ENCODE measurements around the gene ZCCHC24.

The ZCCHC24 gene

DNA sequence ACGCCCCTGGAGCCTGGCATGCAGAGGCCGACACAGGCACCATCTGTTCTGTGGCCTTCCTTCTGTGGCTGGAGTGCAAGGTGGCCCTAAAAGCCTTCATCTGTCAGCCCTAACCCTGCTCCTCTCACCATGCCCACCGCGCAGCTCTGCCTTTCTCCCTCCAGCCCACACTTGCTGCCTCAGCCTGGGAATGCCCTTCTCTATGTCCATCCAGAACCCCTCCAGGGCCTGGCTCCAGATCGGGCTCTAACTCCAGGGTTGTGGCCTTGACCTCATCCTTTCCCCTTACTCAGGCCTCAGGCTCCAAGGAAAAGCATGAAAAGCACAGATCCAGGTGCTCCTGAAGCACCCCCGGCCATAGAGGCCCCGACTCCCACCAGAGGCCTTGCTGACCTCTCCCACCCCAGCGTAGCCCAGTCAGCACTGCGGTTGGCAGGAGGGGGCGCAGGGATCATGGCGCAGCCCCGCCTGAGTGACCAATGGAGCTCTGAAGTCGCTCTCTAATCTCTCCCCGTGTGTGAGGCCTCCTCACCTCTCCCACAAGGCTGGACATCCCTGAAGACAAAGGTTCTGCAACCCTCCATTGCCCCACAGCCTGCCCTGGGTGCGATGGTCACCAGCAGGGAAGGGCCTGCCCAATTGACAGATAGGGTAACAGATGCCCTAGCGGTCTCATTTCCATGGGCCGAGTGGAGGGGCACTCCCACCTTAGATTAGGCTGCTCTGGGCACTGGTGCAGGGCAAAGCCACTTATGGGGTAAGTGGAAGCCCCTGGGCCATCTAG is 9.2 kb downstream of the ZCCHC24 start:
- Mint-ChIP-seq H3K4me1 (no peaks in the 10 kb centered on the region), H3K36me3 (no peaks in the 10 kb centered on the region), H3K27ac (peak overlapping the region; percentile 8), H3K27me3 (peaks cover 35% of the 10 kb centered on the region), H3K4me3 (no peak overlapping the region), H3K9me3 (no peaks in the 10 kb centered on the region)
- no peak for DNase-seq
- CTCF ChIA-PET: no interaction called here

DNA sequence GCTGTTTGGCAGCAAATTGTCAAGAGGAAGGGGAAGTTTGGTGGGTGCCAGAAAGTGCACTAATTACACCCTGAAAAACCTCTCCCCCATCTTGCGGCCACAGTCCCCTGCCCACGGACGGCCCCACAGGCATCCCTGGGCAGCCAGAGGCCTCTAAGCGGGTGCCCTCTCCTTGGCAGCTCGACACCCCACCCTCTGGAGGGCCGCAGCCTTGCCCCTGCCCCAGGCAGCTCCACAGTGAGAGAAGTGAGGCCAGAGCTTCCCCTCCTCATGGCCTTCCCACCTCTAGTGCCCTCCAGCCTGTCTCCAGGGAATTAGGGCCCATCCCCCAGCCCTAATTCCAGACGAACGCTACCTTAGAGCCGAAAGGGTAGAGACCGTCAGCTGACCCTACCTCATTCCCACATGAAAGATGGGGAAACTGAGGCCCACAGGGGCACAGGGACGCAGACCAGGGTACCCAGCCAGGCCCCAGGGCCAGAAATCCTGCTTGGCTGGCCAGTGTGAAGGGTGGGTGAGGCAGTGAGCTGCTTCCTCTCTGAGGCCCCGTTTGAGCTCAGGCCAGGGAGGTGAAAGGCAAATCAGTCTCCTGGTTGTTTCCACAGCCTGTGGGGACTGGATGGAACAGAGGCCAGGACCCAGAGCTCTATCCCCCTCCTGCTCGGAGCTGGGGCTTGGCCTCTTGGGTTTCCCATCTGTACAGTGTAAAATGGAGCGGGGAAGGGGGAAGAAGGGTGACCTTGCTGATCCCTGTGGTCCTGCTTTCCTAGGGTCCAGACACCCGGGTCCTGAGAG is 10.0 kb downstream of the ZCCHC24 start:
- Mint-ChIP-seq H3K27me3 (peaks cover 27% of the 10 kb centered on the region), H3K9me3 (no peaks in the 10 kb centered on the region), H3K4me3 (no peak overlapping the region), H3K27ac (no peak overlapping the region), H3K4me1 (no peaks in the 10 kb centered on the region), H3K36me3 (no peaks in the 10 kb centered on the region)
- DNase-seq: no peak
- CTCF ChIA-PET: interaction anchor here (1.0 kb wide), 1 partner anchor 9 kb away, joined by 4 read pairs; no protein-coding TSS in a partner anchor

DNA sequence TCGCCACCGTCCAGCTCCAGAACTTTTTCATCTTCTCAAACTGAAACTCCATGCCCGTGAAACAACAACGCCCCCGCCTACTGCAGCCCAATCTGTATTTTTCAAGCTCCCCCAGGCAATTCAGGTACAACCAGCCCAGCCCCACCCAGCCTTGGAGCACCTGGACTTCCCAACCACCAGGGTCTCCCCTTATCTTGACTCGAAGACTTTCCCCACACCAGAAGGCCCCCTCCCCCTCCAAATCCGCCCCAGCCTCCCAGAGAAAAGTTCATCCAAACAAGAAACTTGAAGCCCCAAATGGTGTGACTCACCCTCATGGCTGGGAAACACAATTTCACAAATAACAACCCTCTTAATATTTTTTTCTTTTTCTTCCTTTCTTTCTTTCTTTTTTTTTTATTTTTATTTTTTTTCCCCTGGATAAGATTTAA is 10.6 kb downstream of the ZCCHC24 start:
- DNase-seq: no peak
- CTCF ChIA-PET: interaction anchor here (1.0 kb wide), 1 partner anchor 9 kb away, joined by 4 read pairs; no protein-coding TSS in a partner anchor
- no peaks in the 10 kb centered on the region for H3K36me3 Mint-ChIP-seq
- no peak overlapping the region for H3K27ac Mint-ChIP-seq
- no peaks in the 10 kb centered on the region for H3K9me3 Mint-ChIP-seq
- H3K4me3 Mint-ChIP-seq: no peak overlapping the region
- no peaks in the 10 kb centered on the region for H3K4me1 Mint-ChIP-seq
- H3K27me3 Mint-ChIP-seq: peaks cover 20% of the 10 kb centered on the region

DNA sequence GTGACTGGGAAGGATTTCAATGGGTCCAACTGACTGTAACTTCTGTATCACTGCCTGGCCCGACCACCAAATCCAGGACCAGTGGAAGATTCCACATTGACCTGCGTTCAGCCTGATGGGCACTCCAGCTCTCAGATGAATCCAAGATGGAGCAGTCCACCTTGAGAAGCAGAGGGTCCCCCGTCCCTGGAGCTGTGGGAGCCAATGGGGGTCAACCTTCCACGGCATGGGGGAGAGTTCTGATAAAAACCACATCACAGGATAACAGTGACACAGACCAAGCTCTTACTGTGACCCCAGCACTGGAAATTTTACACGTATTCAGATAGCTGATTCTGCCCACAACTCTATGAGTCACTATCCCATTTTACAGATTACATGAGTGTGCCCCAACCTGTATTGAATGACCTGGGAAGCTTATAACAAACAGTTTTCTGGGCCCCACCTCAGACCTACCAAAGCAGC is 11.2 kb downstream of the ZCCHC24 start:
- H3K9me3 Mint-ChIP-seq: no peaks in the 10 kb centered on the region
- DNase-seq: no peak
- H3K27ac Mint-ChIP-seq: no peak overlapping the region
- CTCF ChIA-PET: interaction anchor here (1.0 kb wide), 1 partner anchor 8 kb away, joined by 4 read pairs; no protein-coding TSS in a partner anchor
- H3K27me3 Mint-ChIP-seq: peaks cover 18% of the 10 kb centered on the region
- H3K4me1 Mint-ChIP-seq: no peaks in the 10 kb centered on the region
- H3K4me3 Mint-ChIP-seq: no peak overlapping the region
- H3K36me3 Mint-ChIP-seq: no peaks in the 10 kb centered on the region

DNA sequence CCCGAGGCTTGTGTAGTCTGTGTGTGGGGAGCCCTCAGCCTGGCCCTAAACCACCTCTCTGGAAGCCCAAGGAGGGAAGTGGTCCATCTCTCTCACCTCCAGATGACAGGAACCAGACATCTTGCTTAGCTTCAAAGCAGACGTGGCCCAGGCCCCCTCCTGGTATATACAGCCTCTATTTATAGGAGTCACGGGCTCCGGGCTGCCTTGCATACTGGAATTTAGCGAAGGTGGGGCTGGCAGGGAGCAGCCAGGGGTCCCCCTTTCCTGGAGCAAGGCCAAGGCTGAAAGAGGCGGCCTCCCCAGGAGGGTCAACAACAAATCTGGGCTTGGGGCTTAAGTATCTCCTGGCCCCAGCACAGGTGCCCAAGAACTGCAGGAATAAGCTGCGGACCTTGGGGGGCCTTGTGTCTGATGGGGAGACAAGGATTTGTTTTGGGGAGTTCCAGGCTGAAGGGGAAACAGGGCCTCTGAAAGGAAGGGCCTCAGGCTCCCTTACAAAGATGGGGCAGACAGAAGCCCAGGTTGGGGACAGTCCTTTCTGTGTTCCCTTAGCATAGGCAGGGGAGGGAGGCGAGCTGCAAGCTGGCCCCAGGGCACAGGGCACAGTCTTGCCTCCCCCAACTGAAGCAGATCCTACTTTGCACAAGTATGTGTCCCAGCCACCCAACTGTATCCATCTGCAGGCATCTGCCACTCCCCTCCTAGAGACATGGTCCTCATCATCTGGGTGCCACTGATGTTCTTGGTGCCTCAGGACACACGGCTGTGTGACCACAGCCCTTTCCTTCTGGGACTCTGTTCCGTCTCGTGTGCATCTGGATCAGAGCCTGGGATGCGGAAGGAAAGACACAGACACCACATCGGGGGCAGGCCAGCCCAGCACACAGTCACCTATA is 11.9 kb downstream of the ZCCHC24 start:
- no peaks in the 10 kb centered on the region for H3K9me3 Mint-ChIP-seq
- H3K36me3 Mint-ChIP-seq: no peaks in the 10 kb centered on the region
- peaks cover 16% of the 10 kb centered on the region for H3K27me3 Mint-ChIP-seq
- H3K4me3 Mint-ChIP-seq: no peak overlapping the region
- H3K4me1 Mint-ChIP-seq: no peaks in the 10 kb centered on the region
- CTCF ChIA-PET: interaction anchor here (0.9 kb wide), 1 partner anchor 44 kb away, joined by 3 read pairs; no protein-coding TSS in a partner anchor
- no peak for DNase-seq
- H3K27ac Mint-ChIP-seq: no peak overlapping the region

DNA sequence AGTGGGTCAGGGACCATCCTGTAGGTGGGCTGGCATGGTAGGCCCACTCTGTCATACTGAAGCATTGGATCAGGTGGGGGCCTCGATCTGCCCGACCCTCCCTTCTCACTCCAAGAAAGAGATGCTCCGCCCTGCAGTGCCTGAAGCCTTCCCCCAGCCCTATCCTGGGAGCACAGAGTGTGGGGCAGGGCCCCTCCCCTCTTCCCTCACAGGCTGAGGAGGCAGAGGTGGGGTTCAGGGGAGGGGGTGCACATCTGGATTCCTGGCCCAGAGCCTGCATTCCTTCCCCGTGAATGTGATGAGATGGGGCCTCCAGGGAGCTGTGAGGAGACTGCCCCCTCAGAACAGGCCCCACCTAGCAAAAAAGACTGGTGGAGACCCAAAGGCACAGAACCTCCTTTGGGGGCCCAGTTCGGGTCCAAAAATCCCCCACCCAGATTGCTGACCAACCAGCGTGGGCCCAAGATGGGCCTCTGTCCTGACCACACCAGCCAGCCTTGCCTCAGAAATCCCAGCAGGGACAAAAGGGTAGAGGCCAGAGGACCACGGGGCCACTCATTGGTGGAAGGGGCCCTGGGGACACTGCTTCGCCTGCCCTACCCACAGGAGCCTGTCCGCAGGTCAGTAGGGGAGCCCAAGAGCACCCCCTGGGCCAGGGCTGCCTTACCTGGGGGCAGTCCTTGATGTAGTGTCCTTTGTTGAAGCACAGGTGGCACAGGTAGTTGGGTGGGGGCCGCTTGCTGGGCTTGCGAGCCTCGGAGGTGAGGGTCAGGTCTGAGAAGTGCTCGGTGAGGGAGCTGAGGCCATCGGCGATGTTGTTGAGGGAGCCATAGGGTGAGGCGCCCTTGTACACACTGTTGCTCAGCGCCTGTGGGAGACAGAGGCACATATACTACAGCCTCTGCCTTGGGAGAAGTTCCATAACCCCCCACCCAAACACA is 13.3 kb downstream of the ZCCHC24 start:
- Mint-ChIP-seq H3K27ac (no peak overlapping the region), H3K9me3 (no peaks in the 10 kb centered on the region), H3K4me3 (no peak overlapping the region), H3K36me3 (no peaks in the 10 kb centered on the region), H3K27me3 (peaks cover 6% of the 10 kb centered on the region), H3K4me1 (no peaks in the 10 kb centered on the region)
- CTCF ChIA-PET: no interaction called here
- DNase-seq: no peak

DNA sequence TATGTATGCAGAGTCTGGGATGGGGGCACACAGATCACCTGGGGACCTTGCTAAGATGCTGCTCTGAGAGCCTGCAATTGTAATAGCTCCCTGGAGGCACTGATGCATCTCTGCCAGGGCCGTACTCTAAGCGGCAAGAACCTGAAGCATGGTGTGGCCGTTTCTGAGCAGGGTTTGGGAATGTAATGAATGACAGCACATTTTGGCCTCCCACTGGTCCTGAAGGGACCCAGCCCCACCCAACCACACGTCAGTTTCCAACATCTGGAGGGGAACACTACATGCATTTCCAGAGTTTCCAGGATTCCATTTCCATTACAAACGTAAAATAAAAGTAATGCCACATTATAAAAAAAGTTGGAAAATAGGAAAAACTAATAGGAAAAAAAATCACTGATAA is 14.0 kb downstream of the ZCCHC24 start:
- Mint-ChIP-seq H3K27ac (no peak overlapping the region), H3K27me3 (peaks cover 4% of the 10 kb centered on the region), H3K4me3 (no peak overlapping the region), H3K9me3 (no peaks in the 10 kb centered on the region), H3K4me1 (no peaks in the 10 kb centered on the region), H3K36me3 (no peaks in the 10 kb centered on the region)
- DNase-seq: no peak
- CTCF ChIA-PET: no interaction called here

DNA sequence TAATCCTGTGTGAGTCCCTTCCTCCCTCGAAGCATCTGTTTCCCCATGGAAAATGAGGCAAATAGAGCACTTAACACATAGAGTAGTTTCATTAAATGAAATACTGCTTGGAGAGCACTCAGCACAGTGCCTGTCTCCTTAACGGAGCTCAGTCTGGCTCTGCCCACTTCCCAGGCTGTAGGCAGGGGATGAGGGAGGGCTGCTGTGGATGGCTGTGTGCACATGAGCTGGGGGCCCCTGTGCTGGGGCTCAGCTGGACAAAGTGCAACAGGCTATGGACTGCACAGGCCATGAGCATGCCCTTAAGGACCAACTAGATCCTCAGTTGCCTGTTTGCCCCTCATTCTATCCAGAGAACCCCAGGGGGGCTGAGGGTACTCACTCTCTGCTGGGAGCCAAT is 14.5 kb downstream of the ZCCHC24 start:
- Mint-ChIP-seq H3K9me3 (no peaks in the 10 kb centered on the region), H3K4me1 (no peaks in the 10 kb centered on the region), H3K27me3 (peaks cover 4% of the 10 kb centered on the region), H3K4me3 (no peak overlapping the region), H3K27ac (no peak overlapping the region), H3K36me3 (no peaks in the 10 kb centered on the region)
- CTCF ChIA-PET: no interaction called here
- no peak for DNase-seq

DNA sequence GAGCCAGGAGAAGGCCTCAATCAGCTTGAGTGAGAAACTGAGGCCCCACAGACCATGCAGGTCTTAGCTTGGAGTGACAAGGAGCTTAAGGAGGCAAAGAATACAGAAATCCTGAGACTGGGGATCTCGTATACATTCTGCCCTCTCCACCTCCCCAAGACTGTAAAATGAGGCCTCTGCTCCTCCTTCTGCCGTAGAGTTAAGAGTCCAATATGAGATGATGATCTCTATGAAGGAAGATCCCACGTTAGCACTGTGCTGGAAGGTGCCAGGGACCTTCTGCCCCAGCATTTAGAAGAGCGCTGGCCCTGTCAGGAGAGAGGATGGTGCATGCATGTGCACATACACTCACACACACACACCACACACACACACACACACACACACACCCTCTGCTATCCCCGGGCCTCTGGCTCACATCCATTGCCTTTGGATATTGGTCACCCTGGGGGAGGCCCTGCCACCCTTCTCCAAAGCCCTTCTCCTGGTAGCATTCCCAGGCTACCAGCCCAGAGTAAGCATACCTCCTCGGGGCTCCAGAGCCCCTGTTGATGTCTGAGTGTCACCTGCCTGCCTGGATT is 15.0 kb downstream of the ZCCHC24 start:
- Mint-ChIP-seq H3K9me3 (no peaks in the 10 kb centered on the region), H3K36me3 (no peaks in the 10 kb centered on the region), H3K4me3 (no peak overlapping the region), H3K4me1 (no peaks in the 10 kb centered on the region), H3K27ac (no peak overlapping the region), H3K27me3 (peaks cover 4% of the 10 kb centered on the region)
- DNase-seq: no peak
- CTCF ChIA-PET: no interaction called here

DNA sequence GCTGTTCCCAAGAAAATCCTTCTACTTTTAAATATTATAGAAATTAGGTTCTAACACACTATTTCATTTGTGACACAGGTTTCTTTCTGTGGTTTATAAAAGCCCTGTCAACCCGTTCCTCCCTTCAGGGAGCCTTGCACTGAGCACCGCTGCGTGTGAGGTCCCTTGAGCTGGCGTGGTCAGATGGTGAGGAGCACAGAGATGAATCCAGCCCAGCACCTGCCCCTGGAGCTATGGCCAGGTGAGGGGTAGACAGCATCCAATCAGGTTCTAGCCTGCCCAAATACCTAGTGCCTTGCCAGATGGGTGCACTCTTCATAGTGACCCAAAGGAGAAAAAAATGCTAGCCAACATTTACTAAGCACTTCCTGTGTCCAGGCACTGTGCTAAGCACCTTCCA is 15.7 kb downstream of the ZCCHC24 start:
- Mint-ChIP-seq H3K27ac (no peak overlapping the region), H3K4me3 (no peak overlapping the region), H3K27me3 (peaks cover 4% of the 10 kb centered on the region), H3K36me3 (no peaks in the 10 kb centered on the region), H3K9me3 (no peaks in the 10 kb centered on the region), H3K4me1 (no peaks in the 10 kb centered on the region)
- no peak for DNase-seq
- CTCF ChIA-PET: no interaction called here

DNA sequence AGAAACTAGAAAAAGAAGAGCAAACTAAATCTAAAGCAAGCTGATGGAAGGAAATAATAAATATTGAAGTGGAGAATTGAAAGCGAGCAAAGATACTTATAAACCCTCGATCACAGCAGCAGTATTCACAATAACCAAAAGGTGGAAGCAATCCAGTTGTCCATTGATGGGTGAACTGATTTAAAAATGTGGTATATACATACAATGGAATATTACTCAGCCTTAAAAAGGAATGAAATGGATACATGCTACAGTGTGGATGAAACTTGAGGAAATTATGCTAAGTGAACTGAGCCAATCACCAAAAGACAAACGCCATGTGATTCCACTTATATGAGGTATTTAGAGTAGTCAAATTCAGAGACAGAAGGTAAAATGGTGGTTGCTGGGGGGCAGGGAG is 17.5 kb downstream of the ZCCHC24 start:
- Mint-ChIP-seq H3K4me3 (no peak overlapping the region), H3K9me3 (no peaks in the 10 kb centered on the region)
- CTCF ChIA-PET: no interaction called here

DNA sequence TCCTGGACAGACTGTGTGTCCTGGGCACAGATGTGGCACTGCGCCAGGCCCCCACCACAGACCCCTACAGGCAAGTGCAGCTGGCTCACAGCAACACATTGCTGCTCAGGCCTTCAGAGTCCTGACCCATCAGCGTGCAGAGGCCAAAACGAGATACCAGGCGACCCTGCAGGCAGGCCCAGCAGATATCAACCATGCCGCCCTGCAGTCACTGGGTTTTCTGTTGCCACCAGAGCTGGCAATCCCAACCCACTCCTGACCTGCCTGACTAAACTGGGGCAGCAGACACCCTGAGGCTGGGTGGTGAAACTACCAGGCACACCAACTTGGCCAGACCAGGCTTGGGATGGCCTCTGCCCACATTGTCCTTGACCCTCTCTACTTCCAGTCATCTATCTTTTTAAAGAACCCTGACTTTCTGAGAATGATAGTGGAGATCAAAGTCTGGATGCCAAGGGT is 20.3 kb downstream of the ZCCHC24 start:
- Mint-ChIP-seq H3K9me3 (no peaks in the 10 kb centered on the region), H3K27ac (no peak overlapping the region), H3K4me1 (no peaks in the 10 kb centered on the region), H3K36me3 (no peaks in the 10 kb centered on the region), H3K27me3 (peaks cover 4% of the 10 kb centered on the region), H3K4me3 (no peak overlapping the region)
- CTCF ChIA-PET: no interaction called here
- DNase-seq: no peak

More for the DNA sequence above, 17.5 kb downstream of the ZCCHC24 start:
- no peaks in the 10 kb centered on the region for H3K36me3 Mint-ChIP-seq
- H3K27me3 Mint-ChIP-seq: peaks cover 4% of the 10 kb centered on the region
- no peaks in the 10 kb centered on the region for H3K4me1 Mint-ChIP-seq
- DNase-seq: no peak
- no peak overlapping the region for H3K27ac Mint-ChIP-seq

Measured in activated naive CD4-positive, alpha-beta T cell treated with anti-CD3 and anti-CD28 coated beads, Interleukin-2, amount 10 ng/mL, durations not matched to agents 7 days and 5 days (primary cell).